DOHH2 (cell line): ENCODE results near the gene SI.

Experiments
- CTCF ChIP-seq: fragments of 200-600 bp; sonication (generic); IDR thresholded peaks from one replicate; pipeline ENCODE4 v1.5.1; 2014; ENCODE audit warnings: antibody characterized with exemption, mild to moderate bottlenecking, low read depth, low read length; ENCODE audit not compliant: poor library complexity, severe bottlenecking
- EZH2phosphoT487 ChIP-seq: fragments of 200-600 bp; sonication (generic); IDR thresholded peaks from 2 replicates; pipeline ENCODE4 v1.6.1; 2017; ENCODE audit warnings: borderline replicate concordance, mild to moderate bottlenecking, antibody characterized with exemption, low read length, moderate library complexity, mixed read lengths

- no peak for TF ChIP-seq CTCF
- no peak for TF ChIP-seq EZH2phosphoT487
These were observed at the start of gene SI for GRCh38 chr3:165078293-165078692.
